Kidney (tissue), 14 donors: ENCODE measurements around the gene CAVIN3. TPM values are rescaled to one million over a fixed set of nuclear protein-coding genes. Genes with fewer than 3 reads are reported as not detected.
A peak's percentile ranks its signal among the peaks of the same experiment; 100 is the strongest.

Experiments
- DNase-seq, 5 donors: peaks; one replicate each; pipeline ENCODE4 v3.0.0-alpha.2; 2013 to 2020
- FAIRE-seq: peaks from 2 replicates; lab custom pipeline; 2012; peaks lifted over from hg19 to GRCh38; lab: Jason Lieb, UNC
- H3K27ac ChIP-seq, 2 donors: one replicate each; pipeline ENCODE4 v1.7.0; 2013; ENCODE audit warnings: low read depth in 2 of 2, low read length in 2 of 2, inconsistent platforms in 1 of 2
- H3K27me3 ChIP-seq: one replicate; pipeline ENCODE4 v1.7.1; 2013; ENCODE audit warnings: low read length, inconsistent platforms; ENCODE audit not compliant: control insufficient read depth, insufficient read depth
- H3K36me3 ChIP-seq, 3 donors: one replicate each; pipeline versions ENCODE4 v1.7.0 to v1.7.1; 2013; ENCODE audit warnings: low read length in 3 of 3, control low read depth in 1 of 3, inconsistent platforms in 1 of 3; ENCODE audit not compliant: insufficient read depth in 3 of 3, control insufficient read depth in 2 of 3
- H3K4me1 ChIP-seq, 3 donors: one replicate each; pipeline versions ENCODE4 v1.7.0 to v1.7.1; 2013; ENCODE audit warnings: low read length in 3 of 3, inconsistent platforms in 1 of 3, low read depth in 1 of 3; ENCODE audit not compliant: control insufficient read depth in 2 of 3, insufficient read depth in 2 of 3
- H3K4me3 ChIP-seq, 3 donors: one replicate each; pipeline versions ENCODE4 v1.7.0 to v1.8.1; 2013; ENCODE audit warnings: low read length in 3 of 3, control low read depth in 1 of 3, inconsistent platforms in 1 of 3
- H3K9ac ChIP-seq, 3 donors: one replicate each; pipeline versions ENCODE4 v1.7.0 to v1.7.1; 2013; ENCODE audit warnings: low read length in 3 of 3, control low read depth in 1 of 3, inconsistent platforms in 1 of 3
- H3K9me3 ChIP-seq, 3 donors: one replicate each; pipeline versions ENCODE4 v1.7.0 to v1.7.1; 2013; ENCODE audit warnings: low read length in 3 of 3, control low read depth in 1 of 3, inconsistent platforms in 1 of 3; ENCODE audit not compliant: control insufficient read depth in 2 of 3, insufficient read depth in 1 of 3
- intact Hi-C: fragments of 100-400 bp; cut with DNase I; formaldehyde crosslinking; loops from one replicate; pipeline ENCODE4 v1.11.1; 2022
- polyA plus RNA-seq: library from polyadenylated mRNA; stranded (reverse); fragments of 350-450 nt; fragmentation: Illumina TruSeq; extraction: RNeasy Lipid Tissue Mini Kit (QIAGEN cat#74804); gene quantifications from one replicate; pipeline ENCODE4 v1.2.3, GENCODE V29; 2014; ENCODE audit warnings: low read depth, low replicate concordance; ENCODE audit not compliant: insufficient read depth
- total RNA-seq: library from RNA; stranded (reverse); fragmentation: NEBNext Ultra II Directional; extraction: Animal tissue kit (Norgen Biotek cat#: 25700); gene quantifications from one replicate; pipeline ENCODE4 v1.2.1, GENCODE V29; 2021
- TF ChIP-seq, protein P1 (sequence below): IDR thresholded peaks from 3 replicates; pipeline ENCODE4 v1.5.1; 2012; ENCODE audit warnings: mild to moderate bottlenecking, moderate library complexity, borderline replicate concordance; ENCODE audit not compliant: insufficient read depth; ENCODE audit errors: extremely low read depth
- donor health status: control.
- donor health status: control.
- donor health status: control.
- donor health status: control.
- donor health status: control.
- donor health status: DM: yes; HTN: yes; CAD: no.
- donor health status: Normal renal cell carcinoma (clear cell type).

CAVIN3 gene
- total and polyA plus RNA-seq, 2 donors from 2014 or later: 55.1 to 58.1 TPM

DNA sequence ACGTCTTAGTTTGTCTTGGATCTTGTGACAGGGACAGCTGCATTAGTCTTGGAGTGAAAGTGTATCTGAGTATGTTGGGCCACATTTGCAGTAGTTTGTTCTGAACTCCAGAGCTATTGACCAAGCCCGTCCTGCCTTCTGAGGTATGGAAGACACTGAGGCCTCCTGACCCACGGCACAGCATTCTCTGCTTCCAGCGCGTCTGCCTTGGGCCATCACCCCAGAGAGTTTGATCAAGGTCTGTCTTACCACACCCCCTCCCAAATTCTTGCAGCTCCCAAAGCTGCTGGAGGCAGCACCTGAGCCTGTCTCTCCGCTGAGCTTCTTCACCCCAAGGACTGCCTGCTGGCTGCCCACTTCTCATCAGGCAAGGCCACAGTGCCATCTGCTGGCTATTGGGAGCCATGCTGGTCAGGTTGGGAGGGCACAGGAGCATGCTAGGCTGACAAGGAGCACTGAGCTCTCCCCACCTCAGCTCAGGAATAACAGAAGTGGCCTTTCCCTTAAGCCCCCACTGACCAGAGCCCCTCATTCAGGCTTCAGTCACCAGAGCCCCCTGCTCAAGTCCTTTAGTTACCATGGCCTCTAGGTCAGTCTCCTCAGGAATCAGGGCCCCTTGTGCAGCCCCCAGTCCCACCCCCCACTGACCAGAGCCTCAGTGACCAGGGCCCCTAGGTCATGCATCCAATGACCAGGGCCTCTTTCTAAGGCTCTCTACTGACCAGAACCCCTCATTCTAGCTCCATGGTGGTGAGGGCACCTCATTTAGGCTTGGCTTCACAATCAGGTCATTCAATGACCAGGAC, 42.8 kb upstream of the CAVIN3 start:
- Histone ChIP-seq H3K36me3 (no peaks in the 10 kb centered on the region), H3K4me1 (peaks cover 0 to 3% (median 0%) of the 10 kb centered on the region in 3 donors), H3K27ac (no peak overlapping the region), H3K4me3 (no peak overlapping the region), H3K9ac (no peak overlapping the region), H3K9me3 (no peaks in the 10 kb centered on the region), H3K27me3 (no peaks in the 10 kb centered on the region)
- TF ChIP-seq, protein P1, sequence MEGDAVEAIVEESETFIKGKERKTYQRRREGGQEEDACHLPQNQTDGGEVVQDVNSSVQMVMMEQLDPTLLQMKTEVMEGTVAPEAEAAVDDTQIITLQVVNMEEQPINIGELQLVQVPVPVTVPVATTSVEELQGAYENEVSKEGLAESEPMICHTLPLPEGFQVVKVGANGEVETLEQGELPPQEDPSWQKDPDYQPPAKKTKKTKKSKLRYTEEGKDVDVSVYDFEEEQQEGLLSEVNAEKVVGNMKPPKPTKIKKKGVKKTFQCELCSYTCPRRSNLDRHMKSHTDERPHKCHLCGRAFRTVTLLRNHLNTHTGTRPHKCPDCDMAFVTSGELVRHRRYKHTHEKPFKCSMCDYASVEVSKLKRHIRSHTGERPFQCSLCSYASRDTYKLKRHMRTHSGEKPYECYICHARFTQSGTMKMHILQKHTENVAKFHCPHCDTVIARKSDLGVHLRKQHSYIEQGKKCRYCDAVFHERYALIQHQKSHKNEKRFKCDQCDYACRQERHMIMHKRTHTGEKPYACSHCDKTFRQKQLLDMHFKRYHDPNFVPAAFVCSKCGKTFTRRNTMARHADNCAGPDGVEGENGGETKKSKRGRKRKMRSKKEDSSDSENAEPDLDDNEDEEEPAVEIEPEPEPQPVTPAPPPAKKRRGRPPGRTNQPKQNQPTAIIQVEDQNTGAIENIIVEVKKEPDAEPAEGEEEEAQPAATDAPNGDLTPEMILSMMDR: peak; percentile 90
- intact Hi-C loops: loop anchor here (5.0 kb wide), 1 partner anchor 341 kb away; no protein-coding TSS in a partner anchor
- FAIRE-seq (no peak), DNase-seq (peak; percentile 77 to 89 (median 81))

DNA sequence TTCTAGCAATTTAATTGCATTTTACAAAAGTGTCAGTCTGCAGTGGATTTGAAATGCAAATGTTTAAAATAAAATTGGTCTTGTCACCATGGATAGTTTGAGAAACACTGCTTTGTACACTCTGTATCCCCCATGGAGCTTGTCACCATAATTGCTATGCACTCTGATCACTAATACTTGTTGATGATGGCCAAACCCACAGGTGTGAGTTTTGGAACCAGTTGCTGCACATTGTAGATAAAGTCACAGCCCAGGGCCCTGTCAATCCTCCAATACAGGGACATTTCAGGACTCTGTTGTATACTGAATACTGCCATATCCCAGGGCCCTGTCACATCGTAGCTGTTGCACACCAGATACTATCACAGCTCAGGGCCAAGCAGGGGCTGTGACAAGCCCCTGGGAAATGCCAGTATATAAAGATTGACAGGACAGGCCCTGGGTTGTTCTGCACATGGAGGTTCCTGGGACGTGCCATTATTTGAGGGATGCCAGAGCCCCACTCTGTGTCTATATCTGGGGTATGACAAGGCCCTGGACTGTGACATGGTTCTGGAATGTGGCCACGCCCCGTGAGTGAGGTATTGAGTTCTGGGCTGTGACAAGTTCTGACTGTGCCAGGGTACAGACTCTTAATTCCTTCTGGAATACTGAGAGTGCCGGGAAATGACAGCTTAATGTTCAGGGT, 42.0 kb upstream of the CAVIN3 start:
- H3K9me3 ChIP-seq: no peaks in the 10 kb centered on the region
- H3K4me3 ChIP-seq: no peak overlapping the region
- peaks cover 0 to 3% (median under 1%) of the 10 kb centered on the region in 3 donors for H3K4me1 ChIP-seq
- no peak overlapping the region for H3K9ac ChIP-seq
- TF ChIP-seq, protein P1: no peak
- no peaks in the 10 kb centered on the region for H3K36me3 ChIP-seq
- no peak overlapping the region for H3K27ac ChIP-seq
- no peaks in the 10 kb centered on the region for H3K27me3 ChIP-seq
- intact Hi-C loops: loop anchor here (5.0 kb wide), 1 partner anchor 340 kb away; no protein-coding TSS in a partner anchor
- FAIRE-seq: no peak
- no peak for DNase-seq

DNA sequence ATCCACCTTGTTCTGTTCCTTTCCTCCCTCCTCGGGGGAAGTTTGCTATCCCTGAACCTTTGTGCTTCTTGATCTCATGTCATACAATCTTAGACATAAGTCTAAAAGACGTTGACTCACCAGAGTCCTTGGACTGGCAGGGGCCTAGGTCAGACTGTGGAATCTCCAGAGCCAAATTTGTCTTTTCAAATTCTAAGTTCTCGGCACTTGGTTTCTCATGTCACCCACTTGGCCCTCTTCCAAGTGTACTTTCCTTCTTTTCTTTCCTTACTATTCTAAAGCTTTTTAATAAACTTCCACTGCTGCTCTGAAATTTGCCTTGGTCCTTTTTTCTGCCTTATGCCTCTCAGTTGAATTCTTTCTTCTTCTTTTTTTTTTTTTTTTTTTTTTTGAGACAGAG, 39.9 kb upstream of the CAVIN3 start:
- Histone ChIP-seq H3K4me1 (peaks cover 0 to 11% (median 4%) of the 10 kb centered on the region in 3 donors), H3K36me3 (no peaks in the 10 kb centered on the region), H3K9me3 (no peaks in the 10 kb centered on the region), H3K9ac (no peak overlapping the region), H3K4me3 (no peak overlapping the region), H3K27me3 (no peaks in the 10 kb centered on the region), H3K27ac (no peak overlapping the region)
- DNase-seq (no peak), FAIRE-seq (no peak)
- TF ChIP-seq, protein P1: no peak
- intact Hi-C loops: loop anchor here (5.0 kb wide), 1 partner anchor 338 kb away; no protein-coding TSS in a partner anchor
